ENCODE measurements around the gene CDC25B.

DNA sequence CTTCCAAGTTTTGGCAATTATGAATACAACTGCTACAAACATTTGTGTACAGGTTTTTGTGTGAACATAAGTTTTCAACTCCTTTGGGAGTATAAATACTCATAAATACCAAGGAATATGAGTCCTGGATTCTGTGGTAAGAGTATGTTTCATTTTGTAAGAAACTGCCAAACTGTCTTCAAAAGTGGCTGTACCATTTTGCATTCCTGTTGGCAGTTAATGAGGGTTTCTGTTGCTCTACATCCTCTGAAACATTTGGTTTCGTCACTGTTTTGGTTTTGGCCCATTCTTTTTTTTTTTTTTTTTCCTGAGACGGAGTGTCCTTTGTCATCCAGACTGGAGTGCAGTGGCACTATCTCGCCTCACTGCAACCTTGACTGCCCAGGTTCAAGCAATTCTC, 32.7 kb downstream of the CDC25B start:
- TF ChIP-seq, protein P1, sequence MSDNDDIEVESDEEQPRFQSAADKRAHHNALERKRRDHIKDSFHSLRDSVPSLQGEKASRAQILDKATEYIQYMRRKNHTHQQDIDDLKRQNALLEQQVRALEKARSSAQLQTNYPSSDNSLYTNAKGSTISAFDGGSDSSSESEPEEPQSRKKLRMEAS (IDR thresholded peaks at IDR 0.05): no peak
- TF ChIP-seq TEAD4 (IDR thresholded peaks at IDR 0.05): no peak
- no peak for TF ChIP-seq TAF1 (IDR thresholded peaks at IDR 0.05; ENCODE audit: low read depth)
- no peak for TF ChIP-seq EP300 (IDR thresholded peaks at IDR 0.05; ENCODE audit: borderline replicate concordance)
- TF ChIP-seq YY1 (IDR thresholded peaks at IDR 0.05; ENCODE audit: low read depth): no peak
- no peak for TF ChIP-seq CREB1 (IDR thresholded peaks at IDR 0.05; ENCODE audit: low read depth)
- TF ChIP-seq, protein P2, sequence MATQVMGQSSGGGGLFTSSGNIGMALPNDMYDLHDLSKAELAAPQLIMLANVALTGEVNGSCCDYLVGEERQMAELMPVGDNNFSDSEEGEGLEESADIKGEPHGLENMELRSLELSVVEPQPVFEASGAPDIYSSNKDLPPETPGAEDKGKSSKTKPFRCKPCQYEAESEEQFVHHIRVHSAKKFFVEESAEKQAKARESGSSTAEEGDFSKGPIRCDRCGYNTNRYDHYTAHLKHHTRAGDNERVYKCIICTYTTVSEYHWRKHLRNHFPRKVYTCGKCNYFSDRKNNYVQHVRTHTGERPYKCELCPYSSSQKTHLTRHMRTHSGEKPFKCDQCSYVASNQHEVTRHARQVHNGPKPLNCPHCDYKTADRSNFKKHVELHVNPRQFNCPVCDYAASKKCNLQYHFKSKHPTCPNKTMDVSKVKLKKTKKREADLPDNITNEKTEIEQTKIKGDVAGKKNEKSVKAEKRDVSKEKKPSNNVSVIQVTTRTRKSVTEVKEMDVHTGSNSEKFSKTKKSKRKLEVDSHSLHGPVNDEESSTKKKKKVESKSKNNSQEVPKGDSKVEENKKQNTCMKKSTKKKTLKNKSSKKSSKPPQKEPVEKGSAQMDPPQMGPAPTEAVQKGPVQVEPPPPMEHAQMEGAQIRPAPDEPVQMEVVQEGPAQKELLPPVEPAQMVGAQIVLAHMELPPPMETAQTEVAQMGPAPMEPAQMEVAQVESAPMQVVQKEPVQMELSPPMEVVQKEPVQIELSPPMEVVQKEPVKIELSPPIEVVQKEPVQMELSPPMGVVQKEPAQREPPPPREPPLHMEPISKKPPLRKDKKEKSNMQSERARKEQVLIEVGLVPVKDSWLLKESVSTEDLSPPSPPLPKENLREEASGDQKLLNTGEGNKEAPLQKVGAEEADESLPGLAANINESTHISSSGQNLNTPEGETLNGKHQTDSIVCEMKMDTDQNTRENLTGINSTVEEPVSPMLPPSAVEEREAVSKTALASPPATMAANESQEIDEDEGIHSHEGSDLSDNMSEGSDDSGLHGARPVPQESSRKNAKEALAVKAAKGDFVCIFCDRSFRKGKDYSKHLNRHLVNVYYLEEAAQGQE (IDR thresholded peaks at IDR 0.05; ENCODE audit: low read depth): no peak
- TF ChIP-seq CEBPB (IDR thresholded peaks at IDR 0.05): no peak
- no peak for TF ChIP-seq RAD21 (IDR thresholded peaks at IDR 0.05; ENCODE audit: low read depth)
- TF ChIP-seq, protein P3, sequence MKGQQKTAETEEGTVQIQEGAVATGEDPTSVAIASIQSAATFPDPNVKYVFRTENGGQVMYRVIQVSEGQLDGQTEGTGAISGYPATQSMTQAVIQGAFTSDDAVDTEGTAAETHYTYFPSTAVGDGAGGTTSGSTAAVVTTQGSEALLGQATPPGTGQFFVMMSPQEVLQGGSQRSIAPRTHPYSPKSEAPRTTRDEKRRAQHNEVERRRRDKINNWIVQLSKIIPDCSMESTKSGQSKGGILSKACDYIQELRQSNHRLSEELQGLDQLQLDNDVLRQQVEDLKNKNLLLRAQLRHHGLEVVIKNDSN (IDR thresholded peaks at IDR 0.05): no peak

Measured in Ishikawa (cell line).